Activated B cell treated with CpG ODN at 0.5 μM for 24 hours (primary cell): ENCODE results near the gene CTIF. TPM values are rescaled to one million over a fixed set of nuclear protein-coding genes. Genes with fewer than 3 reads are reported as not detected.
A peak's percentile ranks its signal among the peaks of the same experiment; 100 is the strongest.

ENCODE experiments used
- ATAC-seq: fragments of 200-7000 bp; cut with Tn5 transposase; one replicate; pipeline ENCODE4 v1.10.0; 2021; ENCODE audit warnings: low read depth, mild to moderate bottlenecking, moderate library complexity
- CTCF ChIA-PET: fragments of 350-600 bp; sonication (Branson Sonifier 250); formaldehyde crosslinking; loops from one replicate; lab custom pipeline; 2021; ENCODE audit warnings: antibody characterized with exemption; lab: Charles Lee
- POLR2A ChIA-PET: fragments of 350-600 bp; sonication (Branson Sonifier 250); formaldehyde crosslinking; loops from one replicate; lab custom pipeline; 2021; ENCODE audit warnings: antibody characterized with exemption; lab: Charles Lee
- DNase-seq: peaks from one replicate; pipeline ENCODE4 v3.0.0; 2022
- H3K27ac Mint-ChIP-seq: one replicate; pipeline ENCODE4 v1.8.0; 2020; ENCODE audit warnings: mixed read lengths
- H3K27me3 Mint-ChIP-seq: one replicate; pipeline ENCODE4 v1.8.0; 2021; ENCODE audit warnings: mixed read lengths
- H3K36me3 Mint-ChIP-seq: one replicate; pipeline ENCODE4 v1.8.0; 2021; ENCODE audit warnings: low read depth, mixed read lengths
- H3K4me1 Mint-ChIP-seq: one replicate; pipeline ENCODE4 v1.8.0; 2021; ENCODE audit warnings: mixed read lengths
- H3K4me3 Mint-ChIP-seq: one replicate; pipeline ENCODE4 v1.8.0; 2020; ENCODE audit warnings: mild to moderate bottlenecking, mixed read lengths
- H3K9me3 Mint-ChIP-seq: one replicate; pipeline ENCODE4 v1.8.0; 2020; ENCODE audit warnings: mixed read lengths
- CTCF ChIP-seq: fragments of 200-600 bp; IDR thresholded peaks from one replicate; pipeline ENCODE4 v1.8.0; 2022; ENCODE audit warnings: antibody characterized with exemption, mild to moderate bottlenecking
- intact Hi-C: fragments of 100-400 bp; cut with micrococcal nuclease; formaldehyde crosslinking; loops from one replicate; pipeline ENCODE4 v1.15.1; 2024
- total RNA-seq: library from RNA; stranded (reverse); gene quantifications from 2 replicates; pipeline ENCODE4 v1.2.3, GENCODE V29; 2022

The CTIF gene
- total RNA-seq, 1 donor from 2014 or later = 9.3 TPM

- H3K27me3 Mint-ChIP-seq = no peaks in the 10 kb centered on the region
- peaks cover 3% of the 10 kb centered on the region for H3K4me1 Mint-ChIP-seq
- no peak overlapping the region for H3K4me3 Mint-ChIP-seq
- peak; percentile 59 for DNase-seq
- POLR2A ChIA-PET = no interaction called here
- intact Hi-C loops = loop anchor here (2.0 to 10.0 kb wide), 5 partner anchors 236 to 1750 kb away; partner anchors contain the start of genes MYO5B and SMAD7
- no peak overlapping the region for H3K27ac Mint-ChIP-seq
- TF ChIP-seq CTCF = no peak
- no peaks in the 10 kb centered on the region for H3K9me3 Mint-ChIP-seq
- H3K36me3 Mint-ChIP-seq = no peaks in the 10 kb centered on the region
- CTCF ChIA-PET = interaction anchor here (1.2 to 3.7 kb wide), 2 partner anchors 502 to 1187 kb away, joined by 3 to 17 read pairs; no protein-coding TSS in a partner anchor
- ATAC-seq = peak; percentile 38
Measured at GRCh38 chr18:48676756-48677368, 138.0 kb downstream of the CTIF start.

- no peak for TF ChIP-seq CTCF
- H3K4me1 Mint-ChIP-seq = peaks cover 3% of the 10 kb centered on the region
- ChIA-PET POLR2A (no interaction called here), CTCF (interaction anchor here (3.7 kb wide), 1 partner anchor 500 kb away, joined by 17 read pairs; no protein-coding TSS in a partner anchor)
- no peak overlapping the region for H3K27ac Mint-ChIP-seq
- no peaks in the 10 kb centered on the region for H3K9me3 Mint-ChIP-seq
- ATAC-seq (no peak), DNase-seq (no peak)
- H3K27me3 Mint-ChIP-seq = no peaks in the 10 kb centered on the region
- H3K4me3 Mint-ChIP-seq = no peak overlapping the region
- intact Hi-C loops = loop anchor here (5.0 to 10.0 kb wide), 3 partner anchors 294 to 1749 kb away; partner anchors contain the start of gene MYO5B
- H3K36me3 Mint-ChIP-seq = no peaks in the 10 kb centered on the region
Measured at GRCh38 chr18:48678237-48679115, 139.6 kb downstream of the CTIF start.

DNA sequence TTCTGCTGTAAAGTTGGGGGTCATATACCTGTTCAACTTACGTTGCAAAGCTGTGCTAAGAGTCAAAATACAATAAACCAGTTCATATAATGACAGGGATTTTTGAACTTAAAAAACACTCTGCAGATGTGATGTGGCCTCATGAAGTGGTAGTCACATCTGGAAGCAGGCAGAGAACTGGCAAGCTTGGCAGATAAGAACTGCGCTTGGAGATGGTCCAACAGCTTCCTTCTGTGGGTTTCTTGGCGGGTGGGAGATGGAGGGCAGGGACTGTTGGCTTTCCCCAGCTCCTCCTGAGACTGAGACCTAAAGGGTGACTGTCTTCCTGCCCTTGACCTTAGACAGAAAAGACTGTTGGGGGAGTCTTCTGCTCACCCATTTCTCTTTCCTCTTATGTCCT is 140.4 kb downstream of the CTIF start:
- no peaks in the 10 kb centered on the region for H3K9me3 Mint-ChIP-seq
- H3K4me3 Mint-ChIP-seq = no peak overlapping the region
- no peak for TF ChIP-seq CTCF
- intact Hi-C loops = loop anchor here (5.0 to 10.0 kb wide), 3 partner anchors 293 to 1748 kb away; partner anchors contain the start of gene MYO5B
- peaks cover 3% of the 10 kb centered on the region for H3K4me1 Mint-ChIP-seq
- no peak overlapping the region for H3K27ac Mint-ChIP-seq
- CTCF ChIA-PET = interaction anchor here (3.7 kb wide), 1 partner anchor 500 kb away, joined by 17 read pairs; no protein-coding TSS in a partner anchor
- H3K36me3 Mint-ChIP-seq = no peaks in the 10 kb centered on the region
- no peak for DNase-seq
- no peak for ATAC-seq
- H3K27me3 Mint-ChIP-seq = no peaks in the 10 kb centered on the region
- POLR2A ChIA-PET = no interaction called here

- Mint-ChIP-seq H3K27me3 (no peaks in the 10 kb centered on the region), H3K27ac (no peak overlapping the region), H3K4me3 (no peak overlapping the region), H3K9me3 (no peaks in the 10 kb centered on the region), H3K4me1 (no peaks in the 10 kb centered on the region), H3K36me3 (no peaks in the 10 kb centered on the region)
- ChIA-PET POLR2A (no interaction called here), CTCF (no interaction called here)
- TF ChIP-seq CTCF = no peak
- intact Hi-C loops = no loop called here
- ATAC-seq (no peak), DNase-seq (no peak)
Measured at GRCh38 chr18:48680339-48681250, 141.8 kb downstream of the CTIF start.
